BJ (cell line): ENCODE measurements around the gene TMEM266. TPM values are rescaled to one million over a fixed set of nuclear protein-coding genes. Genes with fewer than 3 reads are reported as not detected.

Experiments
- CTCF ChIA-PET: fragments of 350-600 bp; formaldehyde crosslinking; extraction: SDS; loops from one replicate; lab custom pipeline; 2021; ENCODE audit warnings: antibody characterized with exemption, inconsistent platforms; lab: Yijun Ruan, JAX
- POLR2A ChIA-PET: fragments of 300-600 bp; sonication (Branson Sonifier 250); formaldehyde crosslinking; extraction: SDS; loops from one replicate; lab custom pipeline; 2021; ENCODE audit warnings: antibody characterized with exemption; lab: Charles Lee
- DNase-seq: peaks from one replicate; pipeline ENCODE4 v3.0.0-alpha.2; 2011; ENCODE audit warnings: low read depth
- H3K27me3 ChIP-seq: 2 replicates; pipeline ENCODE4 v1.6.0; 2011; ENCODE audit warnings: low read length; ENCODE audit not compliant: control insufficient read depth, insufficient read depth
- H3K36me3 ChIP-seq: 2 replicates; pipeline ENCODE4 v1.5.1; 2011; ENCODE audit warnings: low read length; ENCODE audit not compliant: control insufficient read depth, insufficient read depth
- H3K4me3 ChIP-seq: 2 replicates; pipeline ENCODE4 v1.5.1; 2011; ENCODE audit warnings: low read depth, mild to moderate bottlenecking, control low read depth, low read length
- CTCF ChIP-seq: IDR thresholded peaks from 2 replicates; pipeline ENCODE4 v1.5.1; 2011; ENCODE audit warnings: low read depth, mild to moderate bottlenecking, control low read depth, inconsistent platforms, low read length, moderate library complexity; ENCODE audit not compliant: insufficient read depth
- polyA plus RNA-seq: library from polyadenylated mRNA; depleted of rRNA; stranded (reverse); fragments of >200 nt; gene quantifications from 2 replicates; pipeline ENCODE4 v1.2.3, GENCODE V29; 2011

TMEM266 gene
- polyA plus RNA-seq, 1 experiment: 0.18 TPM

DNA sequence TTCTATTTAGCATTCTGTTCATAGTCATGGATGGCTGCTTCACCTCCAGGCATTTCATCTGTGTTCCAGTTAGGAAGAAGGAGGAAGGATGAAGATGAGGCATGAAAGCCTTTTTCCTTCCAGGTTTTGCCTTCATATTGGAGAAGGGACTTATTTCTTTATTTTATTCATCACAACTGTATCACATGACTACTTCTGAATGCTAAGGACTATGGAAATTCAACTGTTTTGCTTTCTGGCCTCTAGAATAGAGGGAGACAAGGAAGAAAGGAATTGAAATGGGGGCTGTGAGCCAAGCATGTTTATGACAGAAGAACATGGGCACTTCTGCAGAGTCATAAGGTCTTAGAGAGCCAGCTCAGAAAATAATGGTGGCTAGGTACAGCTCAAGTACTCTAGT is 10.4 kb downstream of the TMEM266 start:
- TF ChIP-seq CTCF: no peak
- Histone ChIP-seq H3K36me3 (no peaks in the 10 kb centered on the region), H3K4me3 (no peak overlapping the region), H3K27me3 (peaks cover 16% of the 10 kb centered on the region)
- ChIA-PET CTCF (interaction anchor here (1.3 kb wide), 1 partner anchor 69 kb away, joined by 5 read pairs; no protein-coding TSS in a partner anchor), POLR2A (no interaction called here)
- no peak for DNase-seq

GRCh38 chr15:76070921-76071635 is 11.3 kb downstream of the TMEM266 start:
- Histone ChIP-seq H3K4me3 (no peak overlapping the region), H3K36me3 (no peaks in the 10 kb centered on the region), H3K27me3 (peaks cover 9% of the 10 kb centered on the region)
- TF ChIP-seq CTCF: no peak
- ChIA-PET CTCF (interaction anchor here (1.0 to 1.7 kb wide), 3 partner anchors 11 to 14 kb away, joined by 3 to 5 read pairs (median 4); partner anchors contain the start of gene TMEM266), POLR2A (no interaction called here)
- no peak for DNase-seq

GRCh38 chr15:76071806-76072205 is 12.0 kb downstream of the TMEM266 start:
- DNase-seq: no peak
- no peaks in the 10 kb centered on the region for H3K36me3 ChIP-seq
- no peak overlapping the region for H3K4me3 ChIP-seq
- CTCF ChIA-PET: interaction anchor here (1.0 to 1.7 kb wide), 3 partner anchors 12 to 15 kb away, joined by 3 to 5 read pairs (median 4); partner anchors contain the start of gene TMEM266
- TF ChIP-seq CTCF: no peak
- POLR2A ChIA-PET: no interaction called here
- H3K27me3 ChIP-seq: peaks cover 8% of the 10 kb centered on the region

DNA sequence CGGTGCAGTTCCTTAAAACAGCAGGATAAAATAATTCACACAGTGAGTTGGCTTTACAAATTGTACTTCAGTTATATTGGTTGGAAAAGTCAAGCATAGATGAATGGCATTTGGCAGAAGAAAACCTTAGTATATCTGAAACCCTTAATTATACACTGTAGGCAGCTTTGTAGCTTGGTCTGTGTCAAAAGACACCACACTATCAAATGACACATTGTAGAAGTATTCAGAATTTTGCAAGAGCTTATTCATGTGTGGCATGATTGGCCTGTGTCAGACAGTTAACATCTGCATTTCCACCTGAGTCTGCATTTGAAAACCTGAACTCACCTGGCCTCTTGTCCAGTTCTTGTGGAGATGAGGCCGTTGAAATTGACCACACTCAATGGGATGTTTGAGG is 13.8 kb downstream of the TMEM266 start:
- ChIA-PET CTCF (no interaction called here), POLR2A (no interaction called here)
- no peak overlapping the region for H3K4me3 ChIP-seq
- peaks cover 6% of the 10 kb centered on the region for H3K27me3 ChIP-seq
- H3K36me3 ChIP-seq: no peaks in the 10 kb centered on the region
- no peak for DNase-seq
- no peak for TF ChIP-seq CTCF

GRCh38 chr15:76075046-76075445 is 15.3 kb downstream of the TMEM266 start:
- H3K36me3 ChIP-seq: no peaks in the 10 kb centered on the region
- TF ChIP-seq CTCF: no peak
- POLR2A ChIA-PET: no interaction called here
- no peak overlapping the region for H3K4me3 ChIP-seq
- peaks cover 5% of the 10 kb centered on the region for H3K27me3 ChIP-seq
- DNase-seq: no peak
- CTCF ChIA-PET: no interaction called here
